Measurements from ENCODE around the gene GGT1.
"Not testable (repeated sequence)": the region's sequence is repeated elsewhere in the genome, so short reads cannot be mapped to it uniquely, and the experiment has no call there.

GGT1 gene

GRCh38 chr22:24672532-24672931, 69.5 kb downstream of the GGT1 start:
- H3K4me1 ChIP-seq (ENCODE audit: control insufficient read depth in 5 of 5, insufficient read depth in 5 of 5, low read length in 5 of 5); H3K9me3 ChIP-seq (ENCODE audit: control insufficient read depth in 5 of 5, low read length in 5 of 5); H3K27me3 ChIP-seq (ENCODE audit: control insufficient read depth in 5 of 5, insufficient read depth in 4 of 5, low read length in 5 of 5); H3K36me3 ChIP-seq (ENCODE audit: control insufficient read depth in 5 of 5, insufficient read depth in 5 of 5, low read length in 5 of 5); H3K9ac ChIP-seq (ENCODE audit: low read length in 5 of 5); H3K4me3 ChIP-seq (ENCODE audit: low read depth in 1 of 5, low read length in 5 of 5); H3K27ac ChIP-seq (ENCODE audit: low read depth, low read length): not testable (repeated sequence)

All from subcutaneous abdominal adipose tissue (tissue), 5 donors.